K562 (cell line): Measurements from ENCODE around the gene DIAPH1. TPM values are rescaled to one million over a fixed set of nuclear protein-coding genes. Genes with fewer than 3 reads are reported as not detected.

Source experiments
- C11orf30 ChIP-seq: fragments of 450-650 bp; IDR thresholded peaks from 2 replicates; pipeline ENCODE4 v1.6.1; 2016; ENCODE audit warnings: low read depth, mild to moderate bottlenecking
- CBFA2T3 ChIP-seq: fragments of 450-650 bp; IDR thresholded peaks from 2 replicates; pipeline ENCODE4 v1.6.1; 2017
- CEBPB ChIP-seq: fragments of 450-650 bp; IDR thresholded peaks from 2 replicates; pipeline ENCODE4 v1.6.1; 2016; ENCODE audit warnings: missing genetic modification characterization, missing compliant biosample characterization
- GATA2 ChIP-seq: sonication (generic); formaldehyde crosslinking; IDR thresholded peaks from 2 replicates; pipeline ENCODE4 v1.4.0; 2020; ENCODE audit warnings: mild to moderate bottlenecking, missing genetic modification reagents
- HDGF ChIP-seq: fragments of 450-650 bp; IDR thresholded peaks from 2 replicates; pipeline ENCODE4 v1.6.1; 2016
- KDM1A ChIP-seq, 2 experiments: fragments of 450-650 bp; IDR thresholded peaks; 2 replicates each; pipeline ENCODE4 v1.6.1; 2016; ENCODE audit warnings: mild to moderate bottlenecking in 2 of 2
- MEF2D ChIP-seq: conservative IDR thresholded peaks from 2 replicates; pipeline ENCODE4 v1.6.1; 2016; ENCODE audit warnings: low read depth, missing genetic modification characterization, missing compliant biosample characterization
- MIER1 ChIP-seq: fragments of 450-650 bp; IDR thresholded peaks from 2 replicates; pipeline ENCODE4 v1.6.1; 2016; ENCODE audit warnings: antibody characterized with exemption, mild to moderate bottlenecking, low read depth
- RBM34 ChIP-seq: fragments of 200-400 bp; formaldehyde crosslinking; IDR thresholded peaks from 2 replicates; pipeline ENCODE4 v1.6.1; 2018; ENCODE audit warnings: low read length, borderline replicate concordance; ENCODE audit not compliant: insufficient read depth
- SIRT6 ChIP-seq: IDR thresholded peaks from one replicate; pipeline ENCODE4 v1.6.1; 2012; ENCODE audit warnings: low read depth, mild to moderate bottlenecking, control low read depth, inconsistent platforms, low read length, moderate library complexity
- SMARCA5 ChIP-seq: fragments of 450-650 bp; IDR thresholded peaks from 2 replicates; pipeline ENCODE4 v1.6.1; 2016
- SMARCB1 ChIP-seq: IDR thresholded peaks from 2 replicates; pipeline ENCODE4 v1.6.1; 2011; ENCODE audit warnings: improper control_type of control experiment, low read depth; ENCODE audit not compliant: insufficient read length
- SRSF1 ChIP-seq: fragments of 200-400 bp; formaldehyde crosslinking; IDR thresholded peaks from 2 replicates; pipeline ENCODE4 v1.6.1; 2017; ENCODE audit warnings: mild to moderate bottlenecking, low read depth, low read length, moderate library complexity
- STAT5B ChIP-seq: fragments of 250-450 bp; sonication (Bioruptor Pico); IDR thresholded peaks from 2 replicates; pipeline ENCODE4 v1.8.0; 2021; ENCODE audit warnings: mild to moderate bottlenecking, inconsistent platforms
- ZFP30 ChIP-seq: fragments of 250-450 bp; sonication (Bioruptor Pico); IDR thresholded peaks from 2 replicates; pipeline ENCODE4 v1.8.0; 2022; ENCODE audit warnings: moderate library complexity, mild to moderate bottlenecking, inconsistent platforms, borderline replicate concordance
- ZKSCAN3 ChIP-seq: fragments of 250-450 bp; sonication (Bioruptor Pico); IDR thresholded peaks from 2 replicates; pipeline ENCODE4 v1.4.0; 2020
- ZNF175 ChIP-seq: fragments of 200-800 bp; sonication (Bioruptor generic); IDR thresholded peaks from 2 replicates; pipeline ENCODE4 v1.6.1; 2016; ENCODE audit warnings: low read depth, mild to moderate bottlenecking, missing genetic modification characterization, missing compliant biosample characterization
- ZNF780A ChIP-seq: fragments of 250-450 bp; sonication (Bioruptor Pico); IDR thresholded peaks from 2 replicates; pipeline ENCODE4 v1.5.0; 2021; ENCODE audit warnings: mild to moderate bottlenecking
- polyA plus RNA-seq, 8 experiments: library from polyadenylated mRNA; depleted of rRNA in 4 of 8; stranded (reverse) in 5 of 8; unstranded in 3 of 8; fragments of >200 nt; fragmentation: Nextera tagmentation in 2 of 8; fragmentation: Illumina TruSeq in 1 of 8; extraction: Ambion mirVana in 2 of 8; extraction: Trizol in 1 of 8; gene quantifications; 2 replicates each; pipeline versions ENCODE4 v1.2.1 to v1.2.3, GENCODE V29; 2011 to 2014; ENCODE audit warnings: inconsistent platforms in 1 of 8, missing spikeins in 1 of 8
- total RNA-seq, 7 experiments: library from RNA; depleted of rRNA in 6 of 7; stranded (reverse); fragments of >200 nt in 6 of 7; fragmentation: Illumina TruSeq in 2 of 7; extraction: Trizol in 2 of 7; gene quantifications; 2 replicates each; pipeline versions ENCODE4 v1.2.1 to v1.2.3, GENCODE V29; 2011 to 2021; ENCODE audit warnings: low replicate concordance in 1 of 7
- TF ChIP-seq, protein P1 (sequence below), 2 experiments: fragments of 450-650 bp in 1 of 2; sonication (generic) in 1 of 2; formaldehyde crosslinking; conservative IDR thresholded peaks; 2 replicates each; pipeline versions ENCODE4 v1.4.0 to v1.8.1; 2020 to 2022; ENCODE audit warnings: mild to moderate bottlenecking in 1 of 2, missing genetic modification reagents in 1 of 2
- TF ChIP-seq, protein P2 (sequence below): IDR thresholded peaks from 2 replicates; pipeline ENCODE4 v1.6.1; 2012; ENCODE audit warnings: low read depth, low read length, improper control_type of control experiment, borderline replicate concordance
- TF ChIP-seq, protein P3 (sequence below): IDR thresholded peaks from 2 replicates; pipeline ENCODE4 v1.6.1; 2011; ENCODE audit warnings: borderline replicate concordance, low read depth, mild to moderate bottlenecking, moderate library complexity, low read length; ENCODE audit not compliant: insufficient read depth, poor library complexity, severe bottlenecking
- TF ChIP-seq, protein P4 (sequence below): sonication (generic); formaldehyde crosslinking; IDR thresholded peaks from 2 replicates; pipeline ENCODE4 v1.8.1; 2023; ENCODE audit warnings: mild to moderate bottlenecking, missing genetic modification reagents
- TF ChIP-seq, protein P5 (sequence below): fragments of 450-650 bp; formaldehyde crosslinking; IDR thresholded peaks from 2 replicates; pipeline ENCODE4 v1.4.0; 2020; ENCODE audit warnings: mild to moderate bottlenecking, moderate library complexity

The DIAPH1 gene
- total and polyA plus RNA-seq, 9 of the 15 experiments (the other 6 are each of a cell fraction or from before 2014, with no cell fraction given) = 60.8 to 328 (median 97.8) TPM

DNA sequence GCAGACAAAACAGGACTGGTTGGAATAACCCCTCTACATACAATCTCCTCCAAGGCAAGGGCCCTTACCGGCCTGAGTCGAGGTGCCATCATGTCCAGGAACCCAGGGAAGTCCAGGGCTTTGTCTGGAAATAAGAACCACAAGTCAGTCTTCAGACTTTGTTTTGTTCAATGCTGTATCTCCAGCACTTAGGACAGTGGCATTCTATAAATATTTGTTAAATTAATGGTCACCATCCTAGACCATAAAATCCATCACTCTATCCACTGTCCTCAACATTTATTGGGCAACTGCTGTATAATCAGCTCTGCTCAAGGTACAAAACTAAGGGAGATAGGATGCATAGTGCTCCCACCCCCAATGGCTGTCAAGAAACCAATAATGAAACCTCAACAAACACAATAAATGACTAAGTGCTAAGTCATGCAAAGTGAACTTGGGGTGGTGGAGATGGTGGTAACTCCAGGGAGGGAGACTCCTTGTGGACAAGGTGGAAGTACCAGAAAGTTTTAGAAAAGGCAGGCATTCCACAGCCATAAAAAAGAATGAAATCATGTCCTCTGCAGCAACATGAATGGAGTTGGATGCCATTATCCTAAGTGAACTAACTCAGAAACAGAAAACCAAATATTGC lies 23.0 kb upstream of the DIAPH1 start (continued):
- TF ChIP-seq ZKSCAN3 (CRISPR knock-in tag) (no peak), ZFP30 (CRISPR knock-in tag) (no peak), MEF2D (tag) (no peak), SMARCB1 (no peak), GATA2 (CRISPR knock-in tag) (no peak), HDGF (no peak), RBM34 (no peak), STAT5B (no peak), SRSF1 (no peak), C11orf30 (peak; percentile 90), CEBPB (tag) (0 out of 2 replicates have a peak, but pooled peaks have one; percentile 17), SIRT6 (no peak), CBFA2T3 (peak; percentile 17; the same call in 1 of the 2 replicates), ZNF175 (CRISPR knock-in tag) (no peak), KDM1A (IDR thresholded peaks at IDR 0.05) (no peak), ZNF780A (no peak), MIER1 (peak; percentile 67; the same call in 1 of the 2 replicates), SMARCA5 (no peak)
- TF ChIP-seq, protein P1, sequence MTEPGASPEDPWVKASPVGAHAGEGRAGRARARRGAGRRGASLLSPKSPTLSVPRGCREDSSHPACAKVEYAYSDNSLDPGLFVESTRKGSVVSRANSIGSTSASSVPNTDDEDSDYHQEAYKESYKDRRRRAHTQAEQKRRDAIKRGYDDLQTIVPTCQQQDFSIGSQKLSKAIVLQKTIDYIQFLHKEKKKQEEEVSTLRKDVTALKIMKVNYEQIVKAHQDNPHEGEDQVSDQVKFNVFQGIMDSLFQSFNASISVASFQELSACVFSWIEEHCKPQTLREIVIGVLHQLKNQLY (CRISPR knock-in tag; conservative IDR thresholded peaks at IDR 0.05) = no peak
- TF ChIP-seq, protein P2, sequence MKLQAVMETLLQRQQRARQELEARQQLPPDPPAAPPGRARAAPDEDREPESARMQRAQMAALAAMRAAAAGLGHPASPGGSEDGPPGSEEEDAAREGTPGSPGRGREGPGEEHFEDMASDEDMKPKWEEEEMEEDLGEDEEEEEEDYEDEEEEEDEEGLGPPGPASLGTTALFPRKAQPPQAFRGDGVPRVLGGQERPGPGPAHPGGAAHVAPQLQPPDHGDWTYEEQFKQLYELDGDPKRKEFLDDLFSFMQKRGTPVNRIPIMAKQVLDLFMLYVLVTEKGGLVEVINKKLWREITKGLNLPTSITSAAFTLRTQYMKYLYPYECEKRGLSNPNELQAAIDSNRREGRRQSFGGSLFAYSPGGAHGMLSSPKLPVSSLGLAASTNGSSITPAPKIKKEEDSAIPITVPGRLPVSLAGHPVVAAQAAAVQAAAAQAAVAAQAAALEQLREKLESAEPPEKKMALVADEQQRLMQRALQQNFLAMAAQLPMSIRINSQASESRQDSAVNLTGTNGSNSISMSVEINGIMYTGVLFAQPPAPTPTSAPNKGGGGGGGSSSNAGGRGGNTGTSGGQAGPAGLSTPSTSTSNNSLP = 0 out of 2 replicates have a peak, but pooled peaks have one; percentile 29
- TF ChIP-seq, protein P3, sequence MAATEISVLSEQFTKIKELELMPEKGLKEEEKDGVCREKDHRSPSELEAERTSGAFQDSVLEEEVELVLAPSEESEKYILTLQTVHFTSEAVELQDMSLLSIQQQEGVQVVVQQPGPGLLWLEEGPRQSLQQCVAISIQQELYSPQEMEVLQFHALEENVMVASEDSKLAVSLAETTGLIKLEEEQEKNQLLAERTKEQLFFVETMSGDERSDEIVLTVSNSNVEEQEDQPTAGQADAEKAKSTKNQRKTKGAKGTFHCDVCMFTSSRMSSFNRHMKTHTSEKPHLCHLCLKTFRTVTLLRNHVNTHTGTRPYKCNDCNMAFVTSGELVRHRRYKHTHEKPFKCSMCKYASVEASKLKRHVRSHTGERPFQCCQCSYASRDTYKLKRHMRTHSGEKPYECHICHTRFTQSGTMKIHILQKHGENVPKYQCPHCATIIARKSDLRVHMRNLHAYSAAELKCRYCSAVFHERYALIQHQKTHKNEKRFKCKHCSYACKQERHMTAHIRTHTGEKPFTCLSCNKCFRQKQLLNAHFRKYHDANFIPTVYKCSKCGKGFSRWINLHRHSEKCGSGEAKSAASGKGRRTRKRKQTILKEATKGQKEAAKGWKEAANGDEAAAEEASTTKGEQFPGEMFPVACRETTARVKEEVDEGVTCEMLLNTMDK = peak; percentile 46
- TF ChIP-seq, protein P4, sequence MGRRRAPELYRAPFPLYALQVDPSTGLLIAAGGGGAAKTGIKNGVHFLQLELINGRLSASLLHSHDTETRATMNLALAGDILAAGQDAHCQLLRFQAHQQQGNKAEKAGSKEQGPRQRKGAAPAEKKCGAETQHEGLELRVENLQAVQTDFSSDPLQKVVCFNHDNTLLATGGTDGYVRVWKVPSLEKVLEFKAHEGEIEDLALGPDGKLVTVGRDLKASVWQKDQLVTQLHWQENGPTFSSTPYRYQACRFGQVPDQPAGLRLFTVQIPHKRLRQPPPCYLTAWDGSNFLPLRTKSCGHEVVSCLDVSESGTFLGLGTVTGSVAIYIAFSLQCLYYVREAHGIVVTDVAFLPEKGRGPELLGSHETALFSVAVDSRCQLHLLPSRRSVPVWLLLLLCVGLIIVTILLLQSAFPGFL (CRISPR knock-in tag) = no peak
- TF ChIP-seq, protein P5, sequence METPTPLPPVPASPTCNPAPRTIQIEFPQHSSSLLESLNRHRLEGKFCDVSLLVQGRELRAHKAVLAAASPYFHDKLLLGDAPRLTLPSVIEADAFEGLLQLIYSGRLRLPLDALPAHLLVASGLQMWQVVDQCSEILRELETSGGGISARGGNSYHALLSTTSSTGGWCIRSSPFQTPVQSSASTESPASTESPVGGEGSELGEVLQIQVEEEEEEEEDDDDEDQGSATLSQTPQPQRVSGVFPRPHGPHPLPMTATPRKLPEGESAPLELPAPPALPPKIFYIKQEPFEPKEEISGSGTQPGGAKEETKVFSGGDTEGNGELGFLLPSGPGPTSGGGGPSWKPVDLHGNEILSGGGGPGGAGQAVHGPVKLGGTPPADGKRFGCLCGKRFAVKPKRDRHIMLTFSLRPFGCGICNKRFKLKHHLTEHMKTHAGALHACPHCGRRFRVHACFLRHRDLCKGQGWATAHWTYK (CRISPR knock-in tag) = no peak
